NCI-H1092 (cell line): ENCODE data around the gene VPS18.
"Not testable (repeated sequence)": the region's sequence is repeated elsewhere in the genome, so short reads cannot be mapped to it uniquely, and the experiment has no call there.

ENCODE experiments used
- DNase-seq: peaks from one replicate; lab custom pipeline; 2025; lab: John Stamatoyannopoulos, UW

The VPS18 gene, protein sequence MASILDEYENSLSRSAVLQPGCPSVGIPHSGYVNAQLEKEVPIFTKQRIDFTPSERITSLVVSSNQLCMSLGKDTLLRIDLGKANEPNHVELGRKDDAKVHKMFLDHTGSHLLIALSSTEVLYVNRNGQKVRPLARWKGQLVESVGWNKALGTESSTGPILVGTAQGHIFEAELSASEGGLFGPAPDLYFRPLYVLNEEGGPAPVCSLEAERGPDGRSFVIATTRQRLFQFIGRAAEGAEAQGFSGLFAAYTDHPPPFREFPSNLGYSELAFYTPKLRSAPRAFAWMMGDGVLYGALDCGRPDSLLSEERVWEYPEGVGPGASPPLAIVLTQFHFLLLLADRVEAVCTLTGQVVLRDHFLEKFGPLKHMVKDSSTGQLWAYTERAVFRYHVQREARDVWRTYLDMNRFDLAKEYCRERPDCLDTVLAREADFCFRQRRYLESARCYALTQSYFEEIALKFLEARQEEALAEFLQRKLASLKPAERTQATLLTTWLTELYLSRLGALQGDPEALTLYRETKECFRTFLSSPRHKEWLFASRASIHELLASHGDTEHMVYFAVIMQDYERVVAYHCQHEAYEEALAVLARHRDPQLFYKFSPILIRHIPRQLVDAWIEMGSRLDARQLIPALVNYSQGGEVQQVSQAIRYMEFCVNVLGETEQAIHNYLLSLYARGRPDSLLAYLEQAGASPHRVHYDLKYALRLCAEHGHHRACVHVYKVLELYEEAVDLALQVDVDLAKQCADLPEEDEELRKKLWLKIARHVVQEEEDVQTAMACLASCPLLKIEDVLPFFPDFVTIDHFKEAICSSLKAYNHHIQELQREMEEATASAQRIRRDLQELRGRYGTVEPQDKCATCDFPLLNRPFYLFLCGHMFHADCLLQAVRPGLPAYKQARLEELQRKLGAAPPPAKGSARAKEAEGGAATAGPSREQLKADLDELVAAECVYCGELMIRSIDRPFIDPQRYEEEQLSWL

GRCh38 chr15:40893733-40894680 is at the start of gene VPS18:
Gene VPS18, plus strand, starts transcription at chr15:40894450. Its CDS starts 319 bp downstream, at chr15:40894769.
- DNase-seq, result peak; percentile 91

DNA sequence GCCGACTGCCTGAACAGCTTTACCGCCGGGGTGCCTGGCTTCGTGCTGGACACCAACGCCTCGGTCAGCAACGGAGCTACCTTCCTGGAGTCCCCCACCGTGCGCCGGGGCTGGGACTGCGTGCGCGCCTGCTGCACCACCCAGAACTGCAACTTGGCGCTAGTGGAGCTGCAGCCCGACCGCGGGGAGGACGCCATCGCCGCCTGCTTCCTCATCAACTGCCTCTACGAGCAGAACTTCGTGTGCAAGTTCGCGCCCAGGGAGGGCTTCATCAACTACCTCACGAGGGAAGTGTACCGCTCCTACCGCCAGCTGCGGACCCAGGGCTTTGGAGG is 49.6 kb upstream of the VPS18 start:
- DNase-seq, result no peak

GRCh38 chr15:40845036-40845435 is 49.2 kb upstream of the VPS18 start:
- no peak for DNase-seq

DNA sequence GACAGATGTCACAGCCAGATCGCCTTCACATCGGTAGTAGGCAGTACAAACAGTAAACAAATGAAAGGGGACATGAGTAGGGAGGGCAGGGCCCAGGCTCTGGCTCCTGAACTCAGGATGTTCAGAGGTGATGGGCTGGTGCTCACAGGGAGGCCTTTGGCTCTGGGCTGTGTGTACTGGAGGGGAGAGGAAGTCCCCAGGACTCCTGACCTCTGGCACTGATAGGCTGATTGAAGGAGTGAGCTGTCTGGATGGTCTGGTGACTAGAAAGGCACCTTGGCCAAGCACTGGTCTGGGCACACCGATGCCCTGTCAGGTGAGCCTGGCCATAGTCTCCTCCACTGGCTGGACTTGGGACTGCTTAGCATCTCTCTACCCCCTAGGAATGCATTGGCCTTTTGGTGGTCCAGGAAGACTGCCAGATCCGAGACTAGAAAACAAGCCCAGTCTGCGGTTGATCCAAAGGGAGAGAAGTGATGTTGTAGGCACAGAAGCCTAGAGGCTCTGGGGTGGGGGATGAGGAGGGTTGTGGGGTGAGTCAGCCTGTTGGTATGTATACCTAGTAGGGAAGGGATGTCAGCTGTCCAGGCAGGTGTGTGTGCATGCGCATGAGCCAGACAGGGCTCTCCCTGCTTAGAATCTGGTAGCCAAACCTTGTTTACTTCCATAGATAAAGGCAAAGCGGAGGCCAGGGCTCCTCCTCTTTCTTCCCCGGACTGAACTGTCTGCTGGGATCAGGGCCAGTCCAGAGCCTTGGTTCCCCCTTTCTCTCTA is 48.6 kb upstream of the VPS18 start:
- DNase-seq, result no peak

DNA sequence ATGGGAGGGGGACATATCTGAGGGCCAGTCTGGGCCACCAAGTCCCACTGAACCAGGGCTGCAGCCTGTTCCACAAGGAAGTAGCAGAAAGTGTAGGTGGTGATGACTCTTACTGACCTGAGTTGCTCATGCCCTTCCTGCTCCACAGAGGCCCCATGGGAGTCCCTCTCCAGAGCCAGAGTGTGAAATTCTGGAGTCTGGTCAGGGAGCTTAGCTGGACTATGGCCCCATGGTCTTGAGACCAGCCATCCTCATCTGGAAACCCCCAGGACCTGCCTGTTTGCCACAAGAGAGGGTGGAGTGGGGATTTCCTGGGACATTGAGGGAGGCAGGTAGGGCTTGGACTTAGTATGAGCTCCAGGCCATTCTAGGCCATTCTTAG is 47.4 kb upstream of the VPS18 start:
- DNase-seq, result no peak

- DNase-seq, result no peak
These were observed 46.9 kb upstream of the VPS18 start for GRCh38 chr15:40847223-40847961.

GRCh38 chr15:40850576-40851112 is 43.6 kb upstream of the VPS18 start:
- DNase-seq, result no peak

GRCh38 chr15:40852529-40852928 is 41.7 kb upstream of the VPS18 start:
- no peak for DNase-seq

- DNase-seq, result no peak
These were observed 40.9 kb upstream of the VPS18 start for GRCh38 chr15:40853241-40853890.

GRCh38 chr15:40854161-40854560 is 40.1 kb upstream of the VPS18 start:
- DNase-seq, result no peak

GRCh38 chr15:40855706-40856234 is 38.5 kb upstream of the VPS18 start:
- no peak for DNase-seq

DNA sequence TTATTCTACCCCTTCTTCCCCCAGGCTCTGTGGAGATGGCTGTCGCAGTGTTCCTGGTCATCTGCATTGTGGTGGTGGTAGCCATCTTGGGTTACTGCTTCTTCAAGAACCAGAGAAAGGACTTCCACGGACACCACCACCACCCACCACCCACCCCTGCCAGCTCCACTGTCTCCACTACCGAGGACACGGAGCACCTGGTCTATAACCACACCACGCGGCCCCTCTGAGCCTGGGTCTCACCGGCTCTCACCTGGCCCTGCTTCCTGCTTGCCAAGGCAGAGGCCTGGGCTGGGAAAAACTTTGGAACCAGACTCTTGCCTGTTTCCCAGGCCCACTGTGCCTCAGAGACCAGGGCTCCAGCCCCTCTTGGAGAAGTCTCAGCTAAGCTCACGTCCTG is 37.5 kb upstream of the VPS18 start:
- DNase-seq, result no peak

DNA sequence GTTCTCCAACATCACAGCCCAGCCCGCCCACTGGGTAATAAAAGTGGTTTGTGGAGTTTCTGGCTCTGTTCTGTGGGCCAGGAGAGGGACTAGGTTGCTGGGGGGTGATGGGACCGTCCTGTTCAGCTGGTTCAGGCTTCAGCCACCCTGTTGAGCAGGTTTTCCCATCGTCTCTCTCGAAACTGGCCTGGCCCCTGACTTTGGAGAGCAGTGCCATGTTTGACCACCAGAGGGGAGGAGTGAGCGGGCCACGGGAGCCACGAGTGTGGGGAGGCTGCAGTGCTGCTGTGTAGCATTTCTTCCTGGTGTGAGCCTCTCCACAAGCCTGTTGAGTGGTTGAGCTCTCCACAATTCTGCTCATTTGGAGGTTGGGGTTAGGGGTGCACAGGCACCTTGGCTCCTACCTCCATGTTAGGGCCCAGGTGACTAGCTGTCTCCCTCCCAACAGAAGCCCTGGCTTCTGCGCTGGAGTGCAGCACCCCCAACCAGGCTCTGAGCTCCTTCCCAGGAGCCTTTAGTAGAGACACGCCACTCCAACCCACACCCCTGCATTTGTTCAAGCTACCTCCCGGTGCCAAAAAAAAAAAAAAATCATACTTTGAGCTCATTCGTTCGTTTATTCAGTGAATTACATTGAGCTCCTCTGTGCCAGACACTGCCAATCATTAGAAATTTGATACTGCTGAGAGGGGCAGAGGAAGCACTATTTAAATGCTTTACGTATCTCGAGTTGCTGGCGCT is 36.5 kb upstream of the VPS18 start:
- DNase-seq, result peak; percentile 18

DNA sequence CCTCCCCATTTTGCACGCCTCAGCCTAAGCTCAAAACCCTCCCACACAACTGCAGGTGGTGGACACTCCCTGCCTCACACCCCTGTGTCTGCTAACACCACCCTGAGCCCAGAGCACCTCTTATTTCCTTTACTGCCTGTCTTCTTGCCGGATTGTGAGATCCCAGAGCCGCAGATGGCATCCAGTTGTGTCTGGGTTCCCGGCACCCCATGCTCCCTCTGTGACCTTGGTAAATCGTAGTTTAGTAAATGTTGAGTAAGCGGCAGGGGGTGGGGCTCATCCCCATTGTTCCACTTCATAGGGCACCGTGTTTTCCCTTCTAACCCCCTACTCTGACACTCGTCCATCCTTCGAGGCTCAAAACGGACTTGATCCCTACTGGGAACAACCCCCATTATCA is 35.5 kb upstream of the VPS18 start:
- DNase-seq, result no peak

- DNase-seq, result peak; percentile 41
These were observed 34.9 kb upstream of the VPS18 start for GRCh38 chr15:40859206-40859851.

DNA sequence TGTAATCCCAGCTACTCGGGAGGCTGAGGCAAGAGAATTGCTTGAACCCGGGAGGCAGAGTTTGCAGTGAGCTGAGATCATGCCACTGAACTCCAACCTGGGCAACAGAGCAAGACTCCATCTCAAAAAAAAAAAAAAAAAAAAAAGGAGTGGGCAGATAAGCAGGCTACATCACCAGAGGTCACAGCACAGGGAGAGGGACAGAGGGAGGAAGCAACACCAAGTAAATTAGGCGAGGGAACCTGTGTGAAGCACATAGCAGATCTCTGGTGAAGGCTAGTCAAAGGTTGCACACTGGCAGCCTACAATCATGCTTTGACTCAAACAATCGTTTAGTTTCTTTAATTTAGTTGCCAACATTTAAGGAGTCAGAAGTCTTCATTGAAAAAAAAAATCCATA is 33.1 kb upstream of the VPS18 start:
- DNase-seq, result not testable (repeated sequence)

DNA sequence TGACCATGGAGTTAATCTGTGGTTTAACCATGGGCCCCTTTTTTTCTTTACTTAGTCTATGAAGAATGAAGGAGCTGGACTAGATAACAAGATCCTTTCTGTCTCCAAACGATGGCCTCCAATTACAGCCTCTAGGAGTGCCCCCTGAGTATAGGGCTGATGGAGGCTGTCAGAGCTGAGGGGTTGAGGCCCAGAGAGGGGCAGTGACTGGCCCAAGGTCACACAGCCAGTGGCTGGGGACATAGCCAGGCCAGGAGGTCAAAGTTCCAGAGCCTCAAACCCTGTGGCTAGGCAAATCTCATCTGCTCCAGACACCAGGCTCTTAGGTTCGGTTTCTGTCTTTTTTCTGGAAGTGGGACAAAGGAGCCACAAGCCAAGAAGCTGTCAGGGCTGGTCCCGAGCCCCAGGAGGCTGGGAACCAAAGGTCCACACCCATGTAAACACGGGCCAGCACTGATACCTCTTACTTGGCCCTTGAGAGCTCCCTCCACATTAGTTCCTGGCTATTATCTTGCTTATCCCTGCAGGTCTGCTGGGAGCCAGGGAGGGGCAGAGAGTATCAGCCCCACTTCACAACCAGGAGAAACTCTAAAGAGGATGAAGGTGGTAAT is 30.5 kb upstream of the VPS18 start:
- no peak for DNase-seq

DNA sequence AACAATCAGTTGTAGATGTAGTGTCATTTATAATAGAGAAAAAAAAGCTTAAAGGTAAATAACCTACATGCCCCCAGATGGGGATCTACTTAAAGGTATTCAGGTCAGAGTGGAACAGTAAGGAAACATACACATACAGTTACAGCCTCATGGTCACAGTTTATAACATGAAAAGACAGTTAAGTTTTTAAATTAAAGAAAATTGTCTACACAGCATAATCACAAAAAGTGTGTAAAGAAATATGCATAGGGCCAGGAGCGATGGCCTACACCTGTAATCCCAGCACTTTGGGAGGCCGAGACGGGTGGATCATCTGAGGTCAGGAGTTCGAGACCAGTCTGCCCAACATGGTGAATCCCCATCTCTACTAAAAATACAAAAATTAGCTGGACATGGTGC is 27.1 kb upstream of the VPS18 start:
- DNase-seq, result no peak
